PFSK-1 (cell line): Measurements from ENCODE around the gene CYP3A7.

ENCODE experiments used
- FOXP2 ChIP-seq: optimal IDR thresholded peaks from 2 replicates; pipeline ENCODE3; 2011; ENCODE audit warnings: borderline replicate concordance, control low read depth, inconsistent platforms; ENCODE audit not compliant: insufficient read depth; ENCODE audit errors: extremely low read length, extremely low read depth
- POLR2AphosphoS5 ChIP-seq: IDR thresholded peaks from 2 replicates; pipeline ENCODE4 v1.6.1; 2012; ENCODE audit warnings: low read depth, mild to moderate bottlenecking, control low read depth, low read length, moderate library complexity
- REST ChIP-seq, 2 experiments: IDR thresholded peaks; 2 replicates each; pipeline versions ENCODE4 v1.6.1 to v1.8.0; 2011 to 2012; ENCODE audit warnings: low read depth in 2 of 2, low read length in 2 of 2, control low read depth in 1 of 2, inconsistent platforms in 1 of 2, mild to moderate bottlenecking in 1 of 2, moderate library complexity in 1 of 2; ENCODE audit not compliant: insufficient read depth in 1 of 2
- SIN3A ChIP-seq: IDR thresholded peaks from 2 replicates; pipeline ENCODE4 v1.6.1; 2012; ENCODE audit warnings: mild to moderate bottlenecking, low read length, moderate library complexity, borderline replicate concordance; ENCODE audit not compliant: insufficient read depth
- TAF1 ChIP-seq: IDR thresholded peaks from 2 replicates; pipeline ENCODE4 v1.6.1; 2012; ENCODE audit warnings: low read length, control low read depth, borderline replicate concordance; ENCODE audit not compliant: insufficient read depth

CYP3A7 gene

GRCh38 chr7:99733448-99733847, 1.5 kb downstream of the CYP3A7 start:
- TF ChIP-seq TAF1, result no peak
- no peak for TF ChIP-seq POLR2AphosphoS5
- TF ChIP-seq SIN3A, result no peak
- no peak for TF ChIP-seq REST (IDR thresholded peaks at IDR 0.05; ENCODE audit: insufficient read depth in 1 of 2, low read depth in 2 of 2, low read length in 2 of 2)
- TF ChIP-seq FOXP2, result no peak

GRCh38 chr7:99733003-99733402, 2.0 kb downstream of the CYP3A7 start:
- TF ChIP-seq REST (IDR thresholded peaks at IDR 0.05; ENCODE audit: insufficient read depth in 1 of 2, low read depth in 2 of 2, low read length in 2 of 2), result no peak
- TF ChIP-seq SIN3A, result no peak
- no peak for TF ChIP-seq FOXP2
- TF ChIP-seq POLR2AphosphoS5, result no peak
- no peak for TF ChIP-seq TAF1

- no peak for TF ChIP-seq SIN3A
These were observed 3.2 kb downstream of the CYP3A7 start for GRCh38 chr7:99731638-99732374.

- TF ChIP-seq TAF1, result no peak
- TF ChIP-seq REST (IDR thresholded peaks at IDR 0.05; ENCODE audit: insufficient read depth in 1 of 2, low read depth in 2 of 2, low read length in 2 of 2), result no peak
These were observed 4.0 kb downstream of the CYP3A7 start for GRCh38 chr7:99730992-99731391.

GRCh38 chr7:99730238-99730810, 4.7 kb downstream of the CYP3A7 start:
- no peak for TF ChIP-seq FOXP2
- TF ChIP-seq REST (IDR thresholded peaks at IDR 0.05; ENCODE audit: insufficient read depth in 1 of 2, low read depth in 2 of 2, low read length in 2 of 2), result no peak
- TF ChIP-seq TAF1, result no peak
- TF ChIP-seq SIN3A, result no peak
- no peak for TF ChIP-seq POLR2AphosphoS5
